SK-N-SH (cell line): ENCODE data around the gene IGHMBP2.

Experiments used
- CTCF ChIP-seq: fragments of 200-600 bp; sonication (generic); IDR thresholded peaks from 2 replicates; pipeline ENCODE4 v1.6.1; 2017; ENCODE audit warnings: antibody characterized with exemption, mild to moderate bottlenecking, moderate library complexity
- ELF1 ChIP-seq: IDR thresholded peaks from 2 replicates; pipeline ENCODE4 v1.4.0; 2012
- EP300 ChIP-seq, 2 experiments: IDR thresholded peaks; 2 replicates each; pipeline versions ENCODE4 v1.4.0 to v1.6.1; 2012; ENCODE audit warnings: borderline replicate concordance in 1 of 2, low read depth in 1 of 2, low read length in 1 of 2
- JUND ChIP-seq: IDR thresholded peaks from 2 replicates; pipeline ENCODE4 v1.4.0; 2012
- MEF2A ChIP-seq: IDR thresholded peaks from 2 replicates; pipeline ENCODE4 v1.4.0; 2012; ENCODE audit warnings: low read depth, borderline replicate concordance
- NFIC ChIP-seq: IDR thresholded peaks from 2 replicates; pipeline ENCODE4 v1.4.0; 2012; ENCODE audit warnings: borderline replicate concordance
- PBX3 ChIP-seq: IDR thresholded peaks from 2 replicates; pipeline ENCODE4; 2012
- POLR2AphosphoS5 ChIP-seq: IDR thresholded peaks from 2 replicates; pipeline ENCODE4 v1.6.1; 2012; ENCODE audit warnings: low read depth, low read length
- REST ChIP-seq: IDR thresholded peaks from 2 replicates; pipeline ENCODE4 v1.6.1; 2012; ENCODE audit warnings: mild to moderate bottlenecking, low read depth, low read length, moderate library complexity
- RXRA ChIP-seq: IDR thresholded peaks from 2 replicates; pipeline ENCODE4 v1.4.0; 2012; ENCODE audit warnings: low read depth, mild to moderate bottlenecking, borderline replicate concordance
- SIN3A ChIP-seq: IDR thresholded peaks from 2 replicates; pipeline ENCODE4 v1.6.1; 2012; ENCODE audit warnings: low read depth, mild to moderate bottlenecking, low read length, moderate library complexity, borderline replicate concordance
- TCF12 ChIP-seq: IDR thresholded peaks from 2 replicates; pipeline ENCODE4 v1.4.0; 2012
- USF2 ChIP-seq: fragments of 150-350 bp; IDR thresholded peaks from 2 replicates; pipeline ENCODE4 v1.6.1; 2017; ENCODE audit warnings: antibody characterized with exemption, low read length, low read depth, borderline replicate concordance

- TF ChIP-seq NFIC: 0 out of 2 replicates have a peak, but pooled peaks have one; percentile 29
- TF ChIP-seq TCF12: no peak
- no peak for TF ChIP-seq SIN3A
- TF ChIP-seq EP300 (IDR thresholded peaks at IDR 0.05; ENCODE audit: borderline replicate concordance in 1 of 2, low read depth in 1 of 2, low read length in 1 of 2): no peak
- no peak for TF ChIP-seq CTCF
- TF ChIP-seq JUND: no peak
- no peak for TF ChIP-seq POLR2AphosphoS5
- no peak for TF ChIP-seq ELF1
- peak; percentile 65 for TF ChIP-seq PBX3
- TF ChIP-seq RXRA: no peak
- no peak for TF ChIP-seq MEF2A
- TF ChIP-seq REST: no peak
- TF ChIP-seq USF2: no peak
Observed at GRCh38 chr11:68946416-68947090, 42.9 kb downstream of the IGHMBP2 start.
